OCI-LY1 (cell line): Measurements from ENCODE around the gene TMEM45B.
"Not testable (repeated sequence)": the region's sequence is repeated elsewhere in the genome, so short reads cannot be mapped to it uniquely, and the experiment has no call there.

Source experiments
- EZH2 ChIP-seq: fragments of 200-600 bp; sonication (generic), shearing (Covaris generic); IDR thresholded peaks from 2 replicates; pipeline ENCODE4 v1.8.0; 2017; ENCODE audit warnings: borderline replicate concordance, mixed run types, mild to moderate bottlenecking, antibody characterized with exemption, low read length, moderate library complexity, mixed read lengths
- TF ChIP-seq, protein P1 (sequence below): fragments of 200-600 bp; sonication (generic), shearing (Covaris generic); IDR thresholded peaks from 2 replicates; pipeline ENCODE4 v1.5.1; 2017; ENCODE audit warnings: mild to moderate bottlenecking, antibody characterized with exemption, low read length, moderate library complexity, mixed read lengths

- TF ChIP-seq, protein P1, sequence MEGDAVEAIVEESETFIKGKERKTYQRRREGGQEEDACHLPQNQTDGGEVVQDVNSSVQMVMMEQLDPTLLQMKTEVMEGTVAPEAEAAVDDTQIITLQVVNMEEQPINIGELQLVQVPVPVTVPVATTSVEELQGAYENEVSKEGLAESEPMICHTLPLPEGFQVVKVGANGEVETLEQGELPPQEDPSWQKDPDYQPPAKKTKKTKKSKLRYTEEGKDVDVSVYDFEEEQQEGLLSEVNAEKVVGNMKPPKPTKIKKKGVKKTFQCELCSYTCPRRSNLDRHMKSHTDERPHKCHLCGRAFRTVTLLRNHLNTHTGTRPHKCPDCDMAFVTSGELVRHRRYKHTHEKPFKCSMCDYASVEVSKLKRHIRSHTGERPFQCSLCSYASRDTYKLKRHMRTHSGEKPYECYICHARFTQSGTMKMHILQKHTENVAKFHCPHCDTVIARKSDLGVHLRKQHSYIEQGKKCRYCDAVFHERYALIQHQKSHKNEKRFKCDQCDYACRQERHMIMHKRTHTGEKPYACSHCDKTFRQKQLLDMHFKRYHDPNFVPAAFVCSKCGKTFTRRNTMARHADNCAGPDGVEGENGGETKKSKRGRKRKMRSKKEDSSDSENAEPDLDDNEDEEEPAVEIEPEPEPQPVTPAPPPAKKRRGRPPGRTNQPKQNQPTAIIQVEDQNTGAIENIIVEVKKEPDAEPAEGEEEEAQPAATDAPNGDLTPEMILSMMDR: not testable (repeated sequence)
- not testable (repeated sequence) for TF ChIP-seq EZH2
Observed at GRCh38 chr11:129786112-129786416, 29.6 kb upstream of the TMEM45B start.
